Measurements from ENCODE around the gene LAX1.

Gene LAX1

DNA sequence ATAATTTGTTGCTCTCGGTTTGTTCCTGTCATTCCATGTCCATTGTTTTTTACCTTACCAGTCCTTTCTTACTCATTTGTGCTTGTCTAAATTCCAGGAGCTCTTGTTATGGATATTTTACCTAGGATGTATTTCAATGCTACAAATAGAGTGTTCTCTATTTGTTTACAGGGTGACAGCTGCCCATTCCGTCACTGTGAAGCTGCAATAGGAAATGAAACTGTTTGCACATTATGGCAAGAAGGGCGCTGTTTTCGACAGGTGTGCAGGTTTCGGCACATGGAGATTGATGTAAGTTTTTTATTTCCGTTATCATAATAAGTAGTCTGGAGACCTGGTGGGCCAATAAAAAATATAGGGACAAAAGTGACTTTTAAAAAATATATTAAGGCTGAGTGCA is 53.4 kb downstream of the LAX1 start:
- no peak for DNase-seq

DNA sequence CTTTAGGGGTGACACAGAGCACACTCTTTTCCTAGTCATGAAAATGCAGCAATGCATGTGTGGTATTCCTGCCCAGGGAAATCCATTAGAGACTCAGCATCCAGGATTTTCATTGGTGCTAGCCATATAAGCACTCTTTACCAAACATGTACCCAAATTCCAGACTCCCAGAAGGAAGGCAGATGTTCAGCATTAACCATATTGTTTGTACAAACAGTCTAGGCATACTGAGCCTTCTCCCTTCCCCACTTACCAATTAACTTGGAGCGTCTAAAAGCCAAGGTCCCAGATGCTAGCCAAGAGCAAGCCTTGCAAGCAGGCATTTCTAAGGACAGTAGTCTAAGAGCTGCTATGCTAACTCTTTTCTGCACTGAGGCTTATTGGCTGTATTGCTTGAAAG is 58.3 kb downstream of the LAX1 start:
- no peak for DNase-seq

Data from NCI-H2107 (cell line).